H1 (cell line): ENCODE measurements around the gene TCERG1L. TPM values are rescaled to one million over a fixed set of nuclear protein-coding genes. Genes with fewer than 3 reads are reported as not detected.

ENCODE experiments used
- CTCF ChIA-PET: fragments of 300-600 bp; sonication (Branson Sonifier 250); formaldehyde crosslinking; loops from one replicate; lab custom pipeline; 2021; ENCODE audit not compliant: partially characterized antibody; lab: Charles Lee
- POLR2A ChIA-PET: fragments of 300-600 bp; sonication (Branson Sonifier 250); formaldehyde crosslinking; loops from one replicate; lab custom pipeline; 2021; ENCODE audit warnings: inconsistent platforms; ENCODE audit not compliant: partially characterized antibody; lab: Charles Lee
- DNase-seq, 2 experiments: peaks; one replicate each; pipeline versions ENCODE4 v3.0.0 to v3.0.0-alpha.2; 2010 to 2022; ENCODE audit warnings: low spot score in 2 of 2, low read depth in 1 of 2, mixed read lengths in 1 of 2
- FAIRE-seq: peaks from 2 replicates; lab custom pipeline; 2011; peaks lifted over from hg19 to GRCh38; lab: Jason Lieb, UNC
- H2AFZ ChIP-seq: 2 replicates; pipeline ENCODE4 v1.8.1; 2012; ENCODE audit warnings: low read length, inconsistent platforms
- H2AK5ac ChIP-seq: 2 replicates; pipeline ENCODE4 v1.6.1; 2013; ENCODE audit warnings: low read depth, low read length
- H2BK120ac ChIP-seq: replicated peaks from 2 replicates; pipeline ENCODE3; 2013; ENCODE audit warnings: low read depth, low read length, inconsistent platforms
- H2BK12ac ChIP-seq: 2 replicates; pipeline ENCODE4 v1.6.1; 2013; ENCODE audit warnings: low read depth, low read length
- H2BK15ac ChIP-seq: 2 replicates; pipeline ENCODE4 v1.6.1; 2013; ENCODE audit warnings: low read length
- H2BK20ac ChIP-seq: 2 replicates; pipeline ENCODE4 v1.6.1; 2013; ENCODE audit warnings: low read length
- H2BK5ac ChIP-seq: 2 replicates; pipeline ENCODE4 v1.6.1; 2013; ENCODE audit warnings: low read depth, low read length
- H3K14ac ChIP-seq: 2 replicates; pipeline ENCODE4 v1.6.1; 2013; ENCODE audit warnings: inconsistent platforms; ENCODE audit not compliant: insufficient read length
- H3K18ac ChIP-seq: 2 replicates; pipeline ENCODE4 v1.6.1; 2013; ENCODE audit warnings: low read length; ENCODE audit errors: extremely low read depth
- H3K23ac ChIP-seq: 2 replicates; pipeline ENCODE4 v1.6.1; 2013; ENCODE audit warnings: inconsistent platforms; ENCODE audit not compliant: insufficient read length
- H3K23me2 ChIP-seq: 2 replicates; pipeline ENCODE4 v1.6.1; 2013; ENCODE audit warnings: low read depth, low read length
- H3K27ac ChIP-seq: 2 replicates; pipeline ENCODE4 v1.6.1; 2011; ENCODE audit warnings: low read depth, low read length, inconsistent platforms
- H3K27me3 ChIP-seq, 4 experiments: replicated peaks in 1 of 4; 1 replicate in 1 of 4; 2 replicates in 3 of 4; pipeline versions ENCODE4 v1.6.1 to v1.8.1; 2011 to 2013; ENCODE audit warnings: low read length in 3 of 4, mild to moderate bottlenecking in 3 of 4, inconsistent platforms in 2 of 4, mixed read lengths in 2 of 4, moderate library complexity in 1 of 4; ENCODE audit not compliant: control insufficient read depth in 3 of 4, insufficient read depth in 3 of 4; ENCODE audit errors: extremely low read depth in 1 of 4
- H3K36me3 ChIP-seq, 4 experiments: 2 replicates each; pipeline versions ENCODE4 v1.6.1 to v1.8.1; 2011 to 2013; ENCODE audit warnings: mild to moderate bottlenecking in 4 of 4, low read length in 3 of 4, moderate library complexity in 2 of 4, control low read depth in 1 of 4, inconsistent platforms in 1 of 4; ENCODE audit not compliant: insufficient read depth in 4 of 4, control insufficient read depth in 2 of 4
- H3K4ac ChIP-seq: replicated peaks from 2 replicates; pipeline ENCODE3; 2013; ENCODE audit warnings: low read length, low read depth, mixed read lengths, inconsistent platforms; ENCODE audit not compliant: insufficient read length
- H3K4me1 ChIP-seq, 4 experiments: replicated peaks in 1 of 4; 1 replicate in 1 of 4; 2 replicates in 3 of 4; pipeline versions ENCODE4 v1.6.1 to v1.8.1; 2011 to 2013; ENCODE audit warnings: low read length in 3 of 4, inconsistent platforms in 2 of 4, mixed read lengths in 1 of 4; ENCODE audit not compliant: insufficient read depth in 4 of 4, control insufficient read depth in 3 of 4
- H3K4me2 ChIP-seq, 2 experiments: 2 replicates each; pipeline versions ENCODE4 v1.6.1 to v1.8.1; 2011 to 2013; ENCODE audit warnings: low read depth in 2 of 2, low read length in 2 of 2, control low read depth in 1 of 2, inconsistent platforms in 1 of 2, mild to moderate bottlenecking in 1 of 2; ENCODE audit not compliant: insufficient read depth in 1 of 2
- H3K4me3 ChIP-seq, 4 experiments: fragments of 200-600, 300-600 bp in 1 of 4; sonication (generic), shearing (Covaris generic), sonication (Bioruptor Twin) in 1 of 4; 2 replicates each; pipeline versions ENCODE4 v1.5.1 to v1.8.1; 2011 to 2016; ENCODE audit warnings: low read length in 4 of 4, low read depth in 3 of 4, control low read depth in 2 of 4, inconsistent platforms in 2 of 4, mild to moderate bottlenecking in 2 of 4, mixed read lengths in 1 of 4, moderate library complexity in 1 of 4; ENCODE audit not compliant: insufficient read depth in 2 of 4; ENCODE audit errors: extremely low read depth in 1 of 4
- H3K56ac ChIP-seq: replicated peaks from 2 replicates; pipeline ENCODE3; 2013; ENCODE audit warnings: low read depth, mild to moderate bottlenecking, mixed read lengths, low read length, inconsistent platforms; ENCODE audit not compliant: insufficient read length
- H3K79me1 ChIP-seq: 2 replicates; pipeline ENCODE4 v1.6.1; 2013; ENCODE audit warnings: low read depth, low read length, control low read depth
- H3K79me2 ChIP-seq, 2 experiments: 2 replicates each; pipeline versions ENCODE4 v1.6.1 to v1.8.1; 2012 to 2013; ENCODE audit warnings: low read length in 2 of 2, mild to moderate bottlenecking in 2 of 2, inconsistent platforms in 1 of 2; ENCODE audit not compliant: insufficient read depth in 2 of 2, control insufficient read depth in 1 of 2
- H3K9ac ChIP-seq, 4 experiments: replicated peaks in 1 of 4; 1 replicate in 1 of 4; 2 replicates in 3 of 4; pipeline versions ENCODE4 v1.6.1 to v1.8.1; 2011 to 2013; ENCODE audit warnings: low read depth in 3 of 4, low read length in 3 of 4, control low read depth in 2 of 4, mild to moderate bottlenecking in 2 of 4, moderate library complexity in 2 of 4, inconsistent platforms in 1 of 4; ENCODE audit errors: extremely low read depth in 1 of 4
- H3K9me3 ChIP-seq, 2 experiments: 2 replicates each; pipeline versions ENCODE4 v1.6.1 to v1.8.1; 2012 to 2013; ENCODE audit warnings: mild to moderate bottlenecking in 2 of 2, moderate library complexity in 2 of 2, control low read depth in 1 of 2, inconsistent platforms in 1 of 2, low read depth in 1 of 2, low read length in 1 of 2, mixed read lengths in 1 of 2; ENCODE audit not compliant: insufficient read depth in 2 of 2
- H4K20me1 ChIP-seq, 2 experiments: replicated peaks in 1 of 2; 2 replicates each; pipeline versions ENCODE3 to v1.8.1; 2011 to 2013; ENCODE audit warnings: inconsistent platforms in 2 of 2, low read length in 2 of 2, mild to moderate bottlenecking in 1 of 2; ENCODE audit not compliant: insufficient read depth in 2 of 2, control insufficient read depth in 1 of 2
- H4K5ac ChIP-seq: 2 replicates; pipeline ENCODE4 v1.6.1; 2013; ENCODE audit warnings: low read length, low read depth, mixed read lengths, inconsistent platforms; ENCODE audit not compliant: insufficient read length
- H4K8ac ChIP-seq: 2 replicates; pipeline ENCODE4 v1.8.0; 2013; ENCODE audit warnings: mild to moderate bottlenecking, moderate library complexity, low read length, inconsistent platforms; ENCODE audit not compliant: insufficient read depth; ENCODE audit errors: extremely low read depth
- H4K91ac ChIP-seq: replicated peaks from 2 replicates; pipeline ENCODE3; 2013; ENCODE audit warnings: low read length, mixed read lengths, inconsistent platforms; ENCODE audit not compliant: insufficient read length
- PHF8 ChIP-seq: fragments of 200-600 bp; sonication (generic); conservative IDR thresholded peaks from 2 replicates; pipeline ENCODE4 v1.7.1; 2012; ENCODE audit warnings: low read depth, mild to moderate bottlenecking, inconsistent platforms, low read length, moderate library complexity
- WGBS, 2 experiments: shearing (Covaris generic) in 1 of 2; methylation state at CpG; one replicate each; pipeline versions ENCODE4 v1.1.6 to v1.1.7; 2013 to 2015; ENCODE audit warnings: low lambda C conversion rate in 2 of 2, mixed read lengths in 2 of 2, inconsistent platforms in 1 of 2, low coverage in 1 of 2, missing lambda C conversion rate in 1 of 2; ENCODE audit not compliant: insufficient replicate concordance in 2 of 2, insufficient coverage in 1 of 2, insufficient read length in 1 of 2; ENCODE audit errors: extremely low coverage in 1 of 2, missing lambda C conversion rate in 1 of 2; 5-methylcytosine and 5-hydroxymethylcytosine counted together
- polyA plus RNA-seq, 7 experiments: library from polyadenylated mRNA; depleted of rRNA in 3 of 7; stranded (reverse) in 5 of 7; unstranded in 2 of 7; fragments of >200 nt in 5 of 7; fragments of 200-250 nt in 2 of 7; gene quantifications; 1 replicate in 5 of 7; 2 replicates in 1 of 7; 4 replicates in 1 of 7; pipeline versions ENCODE4 v1.2.1 to v1.2.3, GENCODE V29; 2011 to 2013; ENCODE audit warnings: missing spikeins in 2 of 7, mixed read lengths in 2 of 7
- total RNA-seq: library from RNA; stranded (reverse); fragmentation: NEBNext Ultra II Directional; extraction: Animal tissue kit (Norgen Biotek cat#: 25700); gene quantifications from 2 replicates; pipeline ENCODE4 v1.2.1, GENCODE V29; 2021

Gene TCERG1L
- total and polyA plus RNA-seq, 2 of the 8 experiments (the other 6 are each of a cell fraction or from before 2014, with no cell fraction given) = 3.9 to 6.9 TPM

GRCh38 chr10:131090761-131091661 lies 220.5 kb downstream of the TCERG1L start:
- Histone ChIP-seq H2BK5ac (0 out of 2 replicates have a peak overlapping the region, but pooled peaks have one; percentile 48), H4K91ac (no peak overlapping the region), H3K18ac (no peak overlapping the region), H4K20me1 (no peaks in the 10 kb centered on the region), H3K4me2 (no peak overlapping the region), H3K79me1 (no peaks in the 10 kb centered on the region), H2BK120ac (no peak overlapping the region), H2BK15ac (peak overlapping the region; percentile 61), H3K9ac (no peak overlapping the region), H2AK5ac (no peak overlapping the region), H3K9me3 (no peaks in the 10 kb centered on the region; a peak in 1 of 4 replicates), H3K79me2 (no peaks in the 10 kb centered on the region), H3K4me1 (peaks cover 0 to 16% (median 4%) of the 10 kb centered on the region in 4 experiments; a peak in 4 of 7 replicates), H3K14ac (no peak overlapping the region), H3K23me2 (no peaks in the 10 kb centered on the region), H3K56ac (no peak overlapping the region), H3K27me3 (no peaks in the 10 kb centered on the region), H4K5ac (no peak overlapping the region), H2BK20ac (0 out of 2 replicates have a peak overlapping the region, but pooled peaks have one; percentile 72), H3K23ac (no peak overlapping the region), H2AFZ (no peak overlapping the region), H3K36me3 (no peaks in the 10 kb centered on the region), H4K8ac (no peak overlapping the region; the same call in 1 of the 2 replicates), H3K4ac (peak overlapping the region; percentile 50), H3K27ac (no peak overlapping the region), H3K4me3 (no peak overlapping the region), H2BK12ac (peak overlapping the region; percentile 27; the same call in 1 of the 2 replicates)
- POLR2A ChIA-PET = interaction anchor here (1.0 kb wide), 1 partner anchor 19 kb away, joined by 3 read pairs; no protein-coding TSS in a partner anchor
- FAIRE-seq (no peak), DNase-seq (peak in 1 of 2 experiments; percentile 58)
- CTCF ChIA-PET = interaction anchor here (0.8 to 2.0 kb wide), 5 partner anchors 9 to 454 kb away, joined by 3 to 6 read pairs (median 4); no protein-coding TSS in a partner anchor
- WGBS, 2 experiments = 87% methylated on average over 17 of the region's 17 CpGs; no CpG with 5 or more reads in 1 of the 2 experiments
- TF ChIP-seq PHF8 = no peak
